Tibial nerve (tissue), 4 donors: Measurements from ENCODE around the gene MYO1D. TPM values are rescaled to one million over a fixed set of nuclear protein-coding genes. Genes with fewer than 3 reads are reported as not detected.

Experiments used
- DNase-seq, 2 donors: peaks; one replicate each; pipeline ENCODE4 v3.0.0-alpha.2; 2019; ENCODE audit warnings: low spot score in 2 of 2
- H3K27ac ChIP-seq, 4 donors: fragments of 200-600 bp; sonication (generic) in 3 of 4; one replicate each; pipeline ENCODE4 v1.5.1; 2017 to 2019; ENCODE audit warnings: mild to moderate bottlenecking in 1 of 4
- H3K27me3 ChIP-seq, 2 donors: fragments of 200-600 bp; sonication (generic) in 1 of 2; one replicate each; pipeline versions ENCODE4 v1.5.1 to v1.6.0; 2017 to 2019
- H3K36me3 ChIP-seq, 3 donors: fragments of 200-600 bp; sonication (generic); one replicate each; pipeline ENCODE4 v1.5.1; 2018 to 2019
- H3K4me1 ChIP-seq, 4 donors: fragments of 200-600 bp; sonication (generic) in 3 of 4; one replicate each; pipeline ENCODE4 v1.5.1; 2017 to 2019
- H3K4me3 ChIP-seq, 4 donors: fragments of 200-600 bp; sonication (generic) in 3 of 4; one replicate each; pipeline ENCODE4 v1.5.1; 2017 to 2019; ENCODE audit warnings: mild to moderate bottlenecking in 1 of 4, moderate library complexity in 1 of 4
- H3K9me3 ChIP-seq, 4 donors: fragments of 200-600 bp; sonication (generic) in 3 of 4; one replicate each; pipeline ENCODE4 v1.5.1; 2017 to 2019
- EP300 ChIP-seq, 2 donors: sonication (generic); formaldehyde crosslinking; IDR thresholded peaks; one replicate each; pipeline ENCODE4 v1.6.1; 2017; ENCODE audit warnings: antibody characterized with exemption in 2 of 2, mild to moderate bottlenecking in 1 of 2
- POLR2A ChIP-seq, 2 donors: fragments of 450-650 bp; IDR thresholded peaks; one replicate each; pipeline ENCODE4 v1.6.1; 2017; ENCODE audit warnings: antibody characterized with exemption in 2 of 2, mild to moderate bottlenecking in 2 of 2, moderate library complexity in 2 of 2
- WGBS, 2 donors: methylation state at CpG; one replicate each; pipeline ENCODE4 v1.1.5; 2018; 5-methylcytosine and 5-hydroxymethylcytosine counted together
- total RNA-seq, 4 donors: library from RNA; depleted of rRNA; stranded (reverse); fragments of >200 nt; gene quantifications; one replicate each; pipeline ENCODE4 v1.1.0, GENCODE V29; 2016
- TF ChIP-seq, protein P1 (sequence below), 5 experiments: fragments of 200-600 bp in 3 of 5; fragments of 450-650 bp in 2 of 5; sonication (generic) in 3 of 5; IDR thresholded peaks; one replicate each; pipeline ENCODE4 v1.5.1; 2016 to 2019; ENCODE audit warnings: antibody characterized with exemption in 5 of 5, mild to moderate bottlenecking in 3 of 5, moderate library complexity in 2 of 5

The MYO1D gene
- total RNA-seq, 4 donors from 2014 or later: 28.5 to 49.6 (median 42.4) TPM

DNA sequence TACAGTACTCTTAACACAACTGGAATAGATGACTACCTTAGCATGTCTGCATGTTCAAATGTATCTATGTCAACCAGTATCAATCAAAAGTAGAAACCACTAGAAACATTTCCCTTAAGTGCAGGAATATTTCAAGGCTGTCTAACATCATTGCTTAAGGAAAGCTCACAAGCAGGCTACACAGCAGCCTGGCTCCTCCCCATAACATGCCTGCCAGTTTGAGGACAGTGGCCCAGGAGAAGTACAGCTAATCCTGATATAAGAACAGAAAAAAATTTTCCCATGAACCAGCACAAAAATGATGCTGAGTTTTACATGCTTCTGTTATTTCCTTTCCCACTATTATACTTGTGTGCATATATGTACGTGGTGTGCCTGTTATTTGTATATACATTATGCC lies 175.1 kb downstream of the MYO1D start:
- 81% methylated on average over 1 of the region's 1 CpG for WGBS, 2 donors
- no peaks in the 10 kb centered on the region for H3K27me3 ChIP-seq

DNA sequence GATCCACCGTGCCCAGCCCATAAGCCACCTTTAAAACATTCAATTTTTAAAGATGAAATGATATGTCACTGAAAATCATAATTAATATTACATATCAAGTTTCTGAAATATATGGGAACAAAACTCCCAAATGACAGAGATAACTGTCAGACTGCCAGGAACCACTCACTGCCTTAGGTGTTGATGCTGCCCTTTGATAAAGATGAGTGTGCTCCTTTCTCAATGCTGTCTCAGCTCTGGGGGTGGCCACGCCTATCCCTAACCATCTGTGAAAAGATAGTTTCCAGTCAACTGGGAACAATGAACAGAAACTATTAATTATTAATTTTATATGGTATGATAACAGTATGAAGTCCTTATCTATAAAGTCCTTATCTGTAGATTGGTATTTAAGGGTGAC lies 177.7 kb downstream of the MYO1D start:
- 93 to 95% methylated on average over 2 of the region's 2 CpGs for WGBS, 2 donors
- no peaks in the 10 kb centered on the region for H3K27me3 ChIP-seq

More for the DNA sequence above, 175.1 kb downstream of the MYO1D start:
- H3K36me3 ChIP-seq: peaks cover 0 to 7% (median 0%) of the 10 kb centered on the region in 3 donors
- no peak overlapping the region for H3K27ac ChIP-seq
- H3K9me3 ChIP-seq: no peaks in the 10 kb centered on the region
- TF ChIP-seq POLR2A (IDR thresholded peaks at IDR 0.05): no peak
- no peak for TF ChIP-seq EP300 (IDR thresholded peaks at IDR 0.05)
- TF ChIP-seq, protein P1, sequence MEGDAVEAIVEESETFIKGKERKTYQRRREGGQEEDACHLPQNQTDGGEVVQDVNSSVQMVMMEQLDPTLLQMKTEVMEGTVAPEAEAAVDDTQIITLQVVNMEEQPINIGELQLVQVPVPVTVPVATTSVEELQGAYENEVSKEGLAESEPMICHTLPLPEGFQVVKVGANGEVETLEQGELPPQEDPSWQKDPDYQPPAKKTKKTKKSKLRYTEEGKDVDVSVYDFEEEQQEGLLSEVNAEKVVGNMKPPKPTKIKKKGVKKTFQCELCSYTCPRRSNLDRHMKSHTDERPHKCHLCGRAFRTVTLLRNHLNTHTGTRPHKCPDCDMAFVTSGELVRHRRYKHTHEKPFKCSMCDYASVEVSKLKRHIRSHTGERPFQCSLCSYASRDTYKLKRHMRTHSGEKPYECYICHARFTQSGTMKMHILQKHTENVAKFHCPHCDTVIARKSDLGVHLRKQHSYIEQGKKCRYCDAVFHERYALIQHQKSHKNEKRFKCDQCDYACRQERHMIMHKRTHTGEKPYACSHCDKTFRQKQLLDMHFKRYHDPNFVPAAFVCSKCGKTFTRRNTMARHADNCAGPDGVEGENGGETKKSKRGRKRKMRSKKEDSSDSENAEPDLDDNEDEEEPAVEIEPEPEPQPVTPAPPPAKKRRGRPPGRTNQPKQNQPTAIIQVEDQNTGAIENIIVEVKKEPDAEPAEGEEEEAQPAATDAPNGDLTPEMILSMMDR (IDR thresholded peaks at IDR 0.05): no peak
- no peak for DNase-seq
- no peaks in the 10 kb centered on the region for H3K4me1 ChIP-seq
- no peak overlapping the region for H3K4me3 ChIP-seq

DNA sequence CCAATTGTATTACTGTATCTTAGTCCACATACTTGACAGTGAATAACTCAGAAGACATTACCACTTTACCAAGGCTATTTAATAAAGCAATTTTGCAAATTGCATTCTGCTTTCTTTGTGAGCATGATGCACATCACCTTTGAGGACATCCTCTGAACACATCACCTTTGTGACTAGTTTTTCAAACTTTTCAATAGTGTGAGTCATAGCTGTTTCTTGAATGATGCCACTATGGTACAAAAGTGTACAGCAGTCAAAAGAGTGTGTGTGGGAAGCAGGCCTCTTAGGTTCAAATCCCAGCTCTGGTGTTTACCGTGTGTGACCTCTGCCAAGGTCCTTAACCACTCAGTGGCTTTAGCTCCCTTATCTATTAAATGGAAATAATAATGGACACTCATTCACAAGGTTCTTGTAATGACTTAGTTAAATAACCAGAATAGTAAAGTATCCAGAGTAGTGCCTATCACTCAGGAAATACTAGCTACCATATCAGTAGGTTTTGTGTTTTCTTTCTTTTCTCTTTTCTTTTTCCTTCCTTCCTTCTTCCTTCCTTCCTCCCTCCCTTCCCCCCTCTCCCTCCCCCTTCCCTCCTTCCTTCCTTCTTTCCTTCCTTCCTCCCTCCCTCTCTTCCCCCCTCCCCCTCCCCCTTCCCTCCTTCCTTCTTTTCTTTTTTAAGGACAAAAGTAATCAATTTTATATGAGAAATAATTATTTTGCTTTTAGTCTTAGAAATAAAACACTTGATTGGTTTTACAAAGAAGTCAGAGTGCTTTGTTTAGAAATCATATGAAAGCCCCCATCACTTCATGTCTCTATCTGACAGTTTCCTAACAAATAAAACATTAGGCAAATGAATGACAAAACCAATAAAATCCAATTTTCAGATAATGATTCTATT lies 178.9 kb downstream of the MYO1D start:
- WGBS, 2 donors: 82 to 85% methylated on average over 1 of the region's 1 CpG
- H3K9me3 ChIP-seq: no peaks in the 10 kb centered on the region

More for the DNA sequence above, 177.7 kb downstream of the MYO1D start:
- DNase-seq: no peak
- Histone ChIP-seq H3K9me3 (no peaks in the 10 kb centered on the region), H3K4me1 (no peaks in the 10 kb centered on the region), H3K4me3 (no peak overlapping the region), H3K27ac (no peak overlapping the region), H3K36me3 (peaks cover 0 to 7% (median 0%) of the 10 kb centered on the region in 3 donors)
- TF ChIP-seq EP300 (IDR thresholded peaks at IDR 0.05) (no peak), POLR2A (IDR thresholded peaks at IDR 0.05) (no peak)
- TF ChIP-seq, protein P1 (IDR thresholded peaks at IDR 0.05): no peak

DNA sequence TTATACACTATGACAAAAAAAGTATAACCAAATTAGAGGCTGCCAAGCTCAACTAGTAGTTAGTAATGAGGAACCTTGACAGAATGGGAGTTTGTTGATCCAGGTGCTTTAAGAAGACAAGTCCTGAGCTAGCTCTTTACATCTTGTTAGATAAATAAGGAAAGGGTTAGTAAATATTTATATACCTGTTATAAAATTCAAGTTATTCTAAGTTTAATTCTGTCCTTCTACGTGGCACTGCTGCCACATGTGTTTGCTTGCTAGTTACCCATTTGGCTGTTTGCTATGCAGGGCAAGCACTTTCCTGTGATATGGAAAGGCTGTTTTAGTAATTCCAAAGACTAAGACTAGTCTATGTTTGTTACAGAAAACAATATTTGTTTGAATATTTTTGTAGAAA lies 180.5 kb downstream of the MYO1D start:
- DNase-seq: no peak
- no peaks in the 10 kb centered on the region for H3K9me3 ChIP-seq
- H3K4me3 ChIP-seq: no peak overlapping the region
- peaks cover 0 to 7% (median 0%) of the 10 kb centered on the region in 3 donors for H3K36me3 ChIP-seq
- no peaks in the 10 kb centered on the region for H3K4me1 ChIP-seq
- WGBS, 2 donors: 69 to 83% methylated on average over 1 of the region's 1 CpG
- no peak overlapping the region for H3K27ac ChIP-seq
- TF ChIP-seq POLR2A (IDR thresholded peaks at IDR 0.05): no peak
- TF ChIP-seq, protein P1 (IDR thresholded peaks at IDR 0.05): no peak
- TF ChIP-seq EP300 (IDR thresholded peaks at IDR 0.05): no peak
- no peaks in the 10 kb centered on the region for H3K27me3 ChIP-seq

More for the DNA sequence above, 178.9 kb downstream of the MYO1D start:
- no peak overlapping the region for H3K4me3 ChIP-seq
- no peak overlapping the region for H3K27ac ChIP-seq
- TF ChIP-seq POLR2A (IDR thresholded peaks at IDR 0.05) (no peak), EP300 (IDR thresholded peaks at IDR 0.05) (no peak)
- TF ChIP-seq, protein P1 (IDR thresholded peaks at IDR 0.05): no peak
- H3K36me3 ChIP-seq: peaks cover 0 to 7% (median 0%) of the 10 kb centered on the region in 3 donors
- no peak for DNase-seq
- H3K27me3 ChIP-seq: no peaks in the 10 kb centered on the region
- H3K4me1 ChIP-seq: no peaks in the 10 kb centered on the region

DNA sequence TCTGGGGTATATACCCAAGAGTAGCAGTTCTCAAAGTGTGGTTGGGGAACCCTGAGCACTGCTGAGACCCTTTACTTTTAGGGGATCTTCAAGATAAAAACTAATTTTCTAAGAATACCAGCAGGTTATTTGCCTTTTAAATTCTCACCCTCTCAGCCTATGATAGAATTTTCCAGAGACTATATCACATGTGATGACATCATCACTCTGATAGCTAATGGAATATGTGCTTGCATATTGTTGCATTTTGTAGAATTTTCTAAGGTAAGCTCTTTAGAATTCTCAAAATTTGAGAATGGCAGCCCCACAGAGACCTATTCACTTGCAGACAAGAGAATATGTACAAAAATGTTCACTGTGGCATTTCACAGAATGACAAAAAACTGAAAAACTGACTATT lies 181.1 kb downstream of the MYO1D start:
- Histone ChIP-seq H3K36me3 (peaks cover 0 to 7% (median 0%) of the 10 kb centered on the region in 3 donors), H3K4me1 (no peaks in the 10 kb centered on the region), H3K27ac (no peak overlapping the region), H3K27me3 (no peaks in the 10 kb centered on the region), H3K4me3 (no peak overlapping the region), H3K9me3 (no peaks in the 10 kb centered on the region)
- DNase-seq: no peak
- no peak for TF ChIP-seq POLR2A (IDR thresholded peaks at IDR 0.05)
- TF ChIP-seq, protein P1 (IDR thresholded peaks at IDR 0.05): no peak
